Peyer's patch (tissue), 4 donors: Measurements from ENCODE around the gene CAT.

Experiments used
- POLR2A ChIP-seq, 2 donors: fragments of 450-650 bp; IDR thresholded peaks; one replicate each; pipeline ENCODE4 v1.5.1; 2017; ENCODE audit warnings: antibody characterized with exemption in 2 of 2, mild to moderate bottlenecking in 2 of 2, moderate library complexity in 2 of 2
- TF ChIP-seq, protein P1 (sequence below), 6 experiments: fragments of 450-650 bp in 4 of 6; fragments of 200-600 bp in 2 of 6; sonication (generic) in 1 of 6; IDR thresholded peaks; one replicate each; pipeline ENCODE4 v1.5.1; 2017 to 2019; ENCODE audit warnings: antibody characterized with exemption in 6 of 6, mild to moderate bottlenecking in 3 of 6, moderate library complexity in 1 of 6

DNA sequence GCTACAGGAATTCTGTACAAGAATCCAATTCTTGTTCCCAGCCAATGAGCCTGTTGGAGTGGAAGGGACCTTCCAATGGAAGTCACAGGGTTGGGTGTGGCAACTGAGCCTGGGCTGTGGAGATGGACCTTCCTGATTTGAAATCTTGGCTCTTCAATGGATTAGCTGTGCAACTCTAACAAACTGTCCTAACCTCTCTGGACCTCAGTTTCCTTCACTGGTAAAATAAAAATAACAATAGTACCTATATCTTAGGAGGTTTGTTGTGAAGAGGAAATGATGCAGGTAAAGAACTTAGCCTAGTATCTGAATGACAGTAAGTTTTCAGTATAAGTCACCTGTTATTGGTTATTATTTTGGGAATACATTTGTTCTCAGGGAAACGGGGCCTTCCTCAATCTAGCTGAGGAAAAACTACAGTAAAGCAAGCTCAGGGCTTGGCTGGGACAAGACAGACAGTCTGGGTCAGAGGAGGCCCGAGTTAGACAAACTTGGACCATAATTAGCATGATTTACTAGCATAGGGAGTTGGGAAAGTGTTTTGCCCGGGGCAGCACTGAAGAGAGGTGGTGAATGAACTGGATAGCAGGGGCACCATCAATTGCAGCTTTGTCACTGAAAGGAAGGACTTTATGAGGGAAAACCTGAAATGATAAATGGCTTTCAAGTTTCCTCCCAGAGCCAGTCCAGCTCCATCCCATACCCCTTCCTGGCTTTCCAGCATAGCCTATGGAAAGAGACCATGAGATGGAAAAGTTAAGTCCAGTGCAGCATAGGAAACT lies 61.2 kb downstream of the CAT start:
- TF ChIP-seq, protein P1, sequence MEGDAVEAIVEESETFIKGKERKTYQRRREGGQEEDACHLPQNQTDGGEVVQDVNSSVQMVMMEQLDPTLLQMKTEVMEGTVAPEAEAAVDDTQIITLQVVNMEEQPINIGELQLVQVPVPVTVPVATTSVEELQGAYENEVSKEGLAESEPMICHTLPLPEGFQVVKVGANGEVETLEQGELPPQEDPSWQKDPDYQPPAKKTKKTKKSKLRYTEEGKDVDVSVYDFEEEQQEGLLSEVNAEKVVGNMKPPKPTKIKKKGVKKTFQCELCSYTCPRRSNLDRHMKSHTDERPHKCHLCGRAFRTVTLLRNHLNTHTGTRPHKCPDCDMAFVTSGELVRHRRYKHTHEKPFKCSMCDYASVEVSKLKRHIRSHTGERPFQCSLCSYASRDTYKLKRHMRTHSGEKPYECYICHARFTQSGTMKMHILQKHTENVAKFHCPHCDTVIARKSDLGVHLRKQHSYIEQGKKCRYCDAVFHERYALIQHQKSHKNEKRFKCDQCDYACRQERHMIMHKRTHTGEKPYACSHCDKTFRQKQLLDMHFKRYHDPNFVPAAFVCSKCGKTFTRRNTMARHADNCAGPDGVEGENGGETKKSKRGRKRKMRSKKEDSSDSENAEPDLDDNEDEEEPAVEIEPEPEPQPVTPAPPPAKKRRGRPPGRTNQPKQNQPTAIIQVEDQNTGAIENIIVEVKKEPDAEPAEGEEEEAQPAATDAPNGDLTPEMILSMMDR (IDR thresholded peaks at IDR 0.05), result no peak
- TF ChIP-seq POLR2A (IDR thresholded peaks at IDR 0.05), result no peak
